Nasal cavity respiratory epithelium epithelial cell of viscerocranial mucosa (primary cell): Measurements from ENCODE around the gene LECT2. TPM values are rescaled to one million over a fixed set of nuclear protein-coding genes. Genes with fewer than 3 reads are reported as not detected.

ENCODE experiments used
- total RNA-seq: library from RNA; depleted of rRNA; stranded (reverse); fragments of >200 nt; gene quantifications from 2 replicates; pipeline ENCODE4 v1.2.3, GENCODE V29; 2014

LECT2 gene
- not detected in 2 replicates for total RNA-seq

GRCh38 chr5:135954899-135955298 is at the start of gene LECT2:
Gene LECT2, minus strand, starts transcription at chr5:135954983. Its CDS starts 150 bp downstream, at chr5:135954833.

Other genes starting within 250 kb of the LECT2 start
- not detected in 2 replicates for gene SLC25A48, start 120.3 kb downstream of the LECT2 start, total RNA-seq
- gene IL9, start 59.1 kb downstream of the LECT2 start, total RNA-seq = not detected in 2 replicates
- 201 and 721 TPM in 2 replicates for gene TGFBI, start 74.0 kb upstream of the LECT2 start, total RNA-seq
- 29.7 and 48.2 TPM in 2 replicates for gene SMAD5, start 177.9 kb upstream of the LECT2 start, total RNA-seq
- gene SMIM32, start 238.2 kb upstream of the LECT2 start, total RNA-seq = not detected in 2 replicates